Neural progenitor cell (in vitro differentiated cells): ENCODE data around the gene IFNLR1. TPM values are rescaled to one million over a fixed set of nuclear protein-coding genes. Genes with fewer than 3 reads are reported as not detected.

Experiments used
- DNase-seq: peaks from one replicate; pipeline ENCODE4 v3.0.0-alpha.2; 2016; ENCODE audit warnings: low spot score
- H2AFZ ChIP-seq: fragments of 200-600 bp; sonication (generic); replicated peaks from 2 replicates; pipeline ENCODE4 v1.6.1; 2016; ENCODE audit warnings: antibody characterized with exemption
- H3F3A ChIP-seq: fragments of 200-600 bp; sonication (generic); 2 replicates; pipeline ENCODE4 v1.6.1; 2016; ENCODE audit warnings: antibody characterized with exemption, low read depth
- H3K27ac ChIP-seq: fragments of 200-600 bp; sonication (generic); 2 replicates; pipeline ENCODE4 v1.5.1; 2016; ENCODE audit warnings: mild to moderate bottlenecking
- H3K27me3 ChIP-seq: fragments of 200-600 bp; sonication (generic); 2 replicates; pipeline ENCODE4 v1.6.1; 2016; ENCODE audit warnings: mild to moderate bottlenecking, moderate library complexity
- H3K36me3 ChIP-seq: fragments of 200-600 bp; sonication (generic); 2 replicates; pipeline ENCODE4 v1.5.1; 2016
- H3K4me1 ChIP-seq: fragments of 200-600 bp; sonication (generic); 2 replicates; pipeline ENCODE4 v1.6.1; 2016; ENCODE audit warnings: mixed run types
- H3K4me2 ChIP-seq: fragments of 200-600 bp; sonication (generic); 2 replicates; pipeline ENCODE4 v1.6.1; 2016
- H3K4me3 ChIP-seq: fragments of 200-600 bp; sonication (generic); 2 replicates; pipeline ENCODE4 v1.5.1; 2016
- H3K79me2 ChIP-seq: fragments of 200-600 bp; sonication (generic); 2 replicates; pipeline ENCODE4 v1.6.1; 2016; ENCODE audit warnings: low read depth
- H3K9ac ChIP-seq: fragments of 200-600 bp; sonication (generic); 2 replicates; pipeline ENCODE4 v1.6.1; 2016
- H3K9me3 ChIP-seq: fragments of 200-600 bp; sonication (generic); 2 replicates; pipeline ENCODE4 v1.5.1; 2016; ENCODE audit warnings: low read depth
- H4K20me1 ChIP-seq: fragments of 200-600 bp; sonication (generic); 2 replicates; pipeline ENCODE4 v1.6.1; 2016; ENCODE audit warnings: low read depth
- H3K27ac Mint-ChIP-seq: 3 replicates; pipeline ENCODE4 v1.8.0; 2021; ENCODE audit warnings: mixed read lengths
- H3K27me3 Mint-ChIP-seq: 2 replicates; pipeline ENCODE4 v1.8.0; 2022; ENCODE audit warnings: low read depth, mild to moderate bottlenecking, inconsistent platforms, moderate library complexity, mixed read lengths; ENCODE audit not compliant: insufficient read depth
- H3K36me3 Mint-ChIP-seq: 3 replicates; pipeline ENCODE4 v1.8.0; 2021; ENCODE audit warnings: mixed read lengths
- H3K4me1 Mint-ChIP-seq: 3 replicates; pipeline ENCODE4 v1.8.0; 2021; ENCODE audit warnings: mixed read lengths
- H3K4me3 Mint-ChIP-seq: 3 replicates; pipeline ENCODE4 v1.8.0; 2021; ENCODE audit warnings: mild to moderate bottlenecking, moderate library complexity, mixed read lengths
- H3K9me3 Mint-ChIP-seq: 3 replicates; pipeline ENCODE4 v1.8.0; 2020; ENCODE audit warnings: mixed read lengths
- CTCF ChIP-seq: fragments of 200-600 bp; sonication (generic); IDR thresholded peaks from 2 replicates; pipeline ENCODE4 v1.5.1; 2017; ENCODE audit warnings: antibody characterized with exemption, mild to moderate bottlenecking
- EZH2 ChIP-seq: fragments of 200-600 bp; sonication (generic); IDR thresholded peaks from 2 replicates; pipeline ENCODE4 v1.6.1; 2017; ENCODE audit warnings: antibody characterized with exemption, mild to moderate bottlenecking, moderate library complexity
- EZH2phosphoT487 ChIP-seq: fragments of 200-600 bp; sonication (generic); IDR thresholded peaks from 2 replicates; pipeline ENCODE4 v1.6.1; 2017; ENCODE audit warnings: antibody characterized with exemption
- total RNA-seq: library from RNA; depleted of rRNA; stranded (reverse); fragments of >200 nt; gene quantifications from 2 replicates; pipeline ENCODE4 v1.2.3, GENCODE V29; 2015; ENCODE audit warnings: low replicate concordance

The IFNLR1 gene
- total RNA-seq, 1 donor from 2014 or later: 3.3 TPM

- Histone ChIP-seq H4K20me1 (no peaks in the 10 kb centered on the region), H3K4me2 (no peak overlapping the region), H3K4me1 (no peaks in the 10 kb centered on the region), H2AFZ (no peak overlapping the region), H3F3A (no peaks in the 10 kb centered on the region), H3K27me3 (no peaks in the 10 kb centered on the region), H3K4me3 (no peak overlapping the region), H3K79me2 (no peaks in the 10 kb centered on the region), H3K9ac (no peak overlapping the region), H3K27ac (no peak overlapping the region), H3K36me3 (no peaks in the 10 kb centered on the region), H3K9me3 (no peaks in the 10 kb centered on the region)
- no peaks in the 10 kb centered on the region for H3K36me3 Mint-ChIP-seq
- H3K27ac Mint-ChIP-seq: no peak overlapping the region
- TF ChIP-seq CTCF (no peak), EZH2phosphoT487 (no peak), EZH2 (no peak)
- H3K4me1 Mint-ChIP-seq: no peaks in the 10 kb centered on the region
- H3K27me3 Mint-ChIP-seq: no peaks in the 10 kb centered on the region
- no peak for DNase-seq
- H3K9me3 Mint-ChIP-seq: no peaks in the 10 kb centered on the region
- H3K4me3 Mint-ChIP-seq: no peak overlapping the region
Observed at GRCh38 chr1:24127134-24127800, 59.8 kb downstream of the IFNLR1 start.

GRCh38 chr1:24126672-24127023 is 60.4 kb downstream of the IFNLR1 start:
- no peak overlapping the region for H2AFZ ChIP-seq
- Mint-ChIP-seq H3K4me3 (no peak overlapping the region), H3K36me3 (no peaks in the 10 kb centered on the region), H3K4me1 (no peaks in the 10 kb centered on the region), H3K9me3 (no peaks in the 10 kb centered on the region), H3K27ac (no peak overlapping the region), H3K27me3 (no peaks in the 10 kb centered on the region)
- no peaks in the 10 kb centered on the region for H3K9me3 ChIP-seq
- H3K36me3 ChIP-seq: no peaks in the 10 kb centered on the region
- no peaks in the 10 kb centered on the region for H3F3A ChIP-seq
- no peaks in the 10 kb centered on the region for H3K79me2 ChIP-seq
- no peak overlapping the region for H3K4me2 ChIP-seq
- H3K27me3 ChIP-seq: no peaks in the 10 kb centered on the region
- TF ChIP-seq EZH2 (no peak), EZH2phosphoT487 (no peak)
- no peak overlapping the region for H3K9ac ChIP-seq
- H4K20me1 ChIP-seq: no peaks in the 10 kb centered on the region
- H3K4me3 ChIP-seq: no peak overlapping the region
- H3K27ac ChIP-seq: no peak overlapping the region
- no peak for DNase-seq
- no peaks in the 10 kb centered on the region for H3K4me1 ChIP-seq

- peaks cover under 1% of the 10 kb centered on the region for H3K4me1 Mint-ChIP-seq
- no peak overlapping the region for H2AFZ ChIP-seq
- H3K27me3 Mint-ChIP-seq: no peaks in the 10 kb centered on the region
- no peak overlapping the region for H3K4me3 Mint-ChIP-seq
- TF ChIP-seq CTCF: no peak
- no peak for TF ChIP-seq EZH2
- TF ChIP-seq EZH2phosphoT487: no peak
- H3K36me3 Mint-ChIP-seq: no peaks in the 10 kb centered on the region
- H3K9ac ChIP-seq: no peak overlapping the region
- H3K4me2 ChIP-seq: no peak overlapping the region
- H3K4me3 ChIP-seq: no peak overlapping the region
- DNase-seq: no peak
- H3K27ac ChIP-seq: no peak overlapping the region
- H3K79me2 ChIP-seq: no peaks in the 10 kb centered on the region
- H3K36me3 ChIP-seq: no peaks in the 10 kb centered on the region
- no peaks in the 10 kb centered on the region for H3K9me3 Mint-ChIP-seq
- no peaks in the 10 kb centered on the region for H3K9me3 ChIP-seq
- no peaks in the 10 kb centered on the region for H3F3A ChIP-seq
- no peaks in the 10 kb centered on the region for H4K20me1 ChIP-seq
- no peaks in the 10 kb centered on the region for H3K27me3 ChIP-seq
- no peaks in the 10 kb centered on the region for H3K4me1 ChIP-seq
- H3K27ac Mint-ChIP-seq: no peak overlapping the region
Observed at GRCh38 chr1:24126018-24126671, 60.9 kb downstream of the IFNLR1 start.

- Histone ChIP-seq H3K9ac (no peak overlapping the region), H3K9me3 (no peaks in the 10 kb centered on the region), H3K27me3 (no peaks in the 10 kb centered on the region), H2AFZ (no peak overlapping the region), H3K79me2 (no peaks in the 10 kb centered on the region), H3F3A (no peaks in the 10 kb centered on the region), H4K20me1 (no peaks in the 10 kb centered on the region), H3K27ac (no peak overlapping the region), H3K4me2 (no peak overlapping the region), H3K4me3 (no peak overlapping the region), H3K36me3 (no peaks in the 10 kb centered on the region), H3K4me1 (no peaks in the 10 kb centered on the region)
- DNase-seq: no peak
- Mint-ChIP-seq H3K4me1 (peaks cover 6% of the 10 kb centered on the region), H3K27ac (no peak overlapping the region), H3K27me3 (no peaks in the 10 kb centered on the region), H3K36me3 (no peaks in the 10 kb centered on the region), H3K4me3 (no peak overlapping the region), H3K9me3 (no peaks in the 10 kb centered on the region)
- no peak for TF ChIP-seq EZH2
- no peak for TF ChIP-seq EZH2phosphoT487
- TF ChIP-seq CTCF: no peak
Observed at GRCh38 chr1:24125456-24125855, 61.6 kb downstream of the IFNLR1 start.
